ENCODE data around the gene COL21A1.

- TF ChIP-seq, protein P1, sequence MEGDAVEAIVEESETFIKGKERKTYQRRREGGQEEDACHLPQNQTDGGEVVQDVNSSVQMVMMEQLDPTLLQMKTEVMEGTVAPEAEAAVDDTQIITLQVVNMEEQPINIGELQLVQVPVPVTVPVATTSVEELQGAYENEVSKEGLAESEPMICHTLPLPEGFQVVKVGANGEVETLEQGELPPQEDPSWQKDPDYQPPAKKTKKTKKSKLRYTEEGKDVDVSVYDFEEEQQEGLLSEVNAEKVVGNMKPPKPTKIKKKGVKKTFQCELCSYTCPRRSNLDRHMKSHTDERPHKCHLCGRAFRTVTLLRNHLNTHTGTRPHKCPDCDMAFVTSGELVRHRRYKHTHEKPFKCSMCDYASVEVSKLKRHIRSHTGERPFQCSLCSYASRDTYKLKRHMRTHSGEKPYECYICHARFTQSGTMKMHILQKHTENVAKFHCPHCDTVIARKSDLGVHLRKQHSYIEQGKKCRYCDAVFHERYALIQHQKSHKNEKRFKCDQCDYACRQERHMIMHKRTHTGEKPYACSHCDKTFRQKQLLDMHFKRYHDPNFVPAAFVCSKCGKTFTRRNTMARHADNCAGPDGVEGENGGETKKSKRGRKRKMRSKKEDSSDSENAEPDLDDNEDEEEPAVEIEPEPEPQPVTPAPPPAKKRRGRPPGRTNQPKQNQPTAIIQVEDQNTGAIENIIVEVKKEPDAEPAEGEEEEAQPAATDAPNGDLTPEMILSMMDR (IDR thresholded peaks at IDR 0.05) = no peak
- no peak for TF ChIP-seq POLR2A (IDR thresholded peaks at IDR 0.05)
Observed at GRCh38 chr6:56162081-56162480, 85.3 kb downstream of the COL21A1 start.

All from breast epithelium (tissue), 3 donors.